Hematopoietic multipotent progenitor cell treated with erythropoietin and hydrocortisone succinate and interleukin-3 and kit ligand, for 17 days (in vitro differentiated cells): ENCODE measurements around the gene PARP16.

Experiments used
- DNase-seq: peaks from one replicate; pipeline ENCODE4 v3.0.0-alpha.2; 2015; ENCODE audit warnings: low spot score

The PARP16 gene

GRCh38 chr15:65311760-65312159 lies 25.1 kb upstream of the PARP16 start:
- no peak for DNase-seq

- DNase-seq = no peak
These were observed 23.9 kb upstream of the PARP16 start for GRCh38 chr15:65310431-65311137.

- DNase-seq = no peak
These were observed 23.3 kb upstream of the PARP16 start for GRCh38 chr15:65309882-65310418.

GRCh38 chr15:65307978-65308377 lies 21.3 kb upstream of the PARP16 start:
- DNase-seq = no peak

- DNase-seq = no peak
These were observed 19.9 kb upstream of the PARP16 start for GRCh38 chr15:65306551-65306950.

- no peak for DNase-seq
These were observed 19.1 kb upstream of the PARP16 start for GRCh38 chr15:65305776-65306175.

- no peak for DNase-seq
These were observed 18.6 kb upstream of the PARP16 start for GRCh38 chr15:65305150-65305758.

GRCh38 chr15:65304381-65305149 lies 17.9 kb upstream of the PARP16 start, which contains the start of gene RNU5B-1:
Gene RNU5B-1, plus strand, starts transcription at chr15:65304677.
- DNase-seq = peak; percentile 94

GRCh38 chr15:65303687-65304380 lies 17.2 kb upstream of the PARP16 start:
- no peak for DNase-seq

GRCh38 chr15:65302061-65302460 lies 15.4 kb upstream of the PARP16 start:
- DNase-seq = no peak

GRCh38 chr15:65300924-65301441 lies 14.3 kb upstream of the PARP16 start:
- DNase-seq = no peak

- no peak for DNase-seq
These were observed 12.0 kb upstream of the PARP16 start for GRCh38 chr15:65298731-65299130.

- no peak for DNase-seq
These were observed 6.3 kb upstream of the PARP16 start for GRCh38 chr15:65292938-65293518.

- DNase-seq = no peak
These were observed 3.5 kb upstream of the PARP16 start for GRCh38 chr15:65290228-65290627.

GRCh38 chr15:65289261-65289854 lies 2.7 kb upstream of the PARP16 start:
- no peak for DNase-seq

GRCh38 chr15:65287520-65287855 lies 805 bp upstream of the PARP16 start:
- DNase-seq = peak; percentile 3

- no peak for DNase-seq
These were observed 497 bp downstream of the PARP16 start for GRCh38 chr15:65286069-65286703.

GRCh38 chr15:65285291-65286068 lies 1.2 kb downstream of the PARP16 start:
- DNase-seq = no peak

GRCh38 chr15:65278480-65278879 lies 8.2 kb downstream of the PARP16 start:
- DNase-seq = no peak

GRCh38 chr15:65277015-65277414 lies 9.7 kb downstream of the PARP16 start:
- DNase-seq = no peak
